Stimulated activated CD8-positive, alpha-beta memory T cell treated with anti-CD3 and anti-CD28 coated beads, Interleukin-15, amount 100 ng/mL, for 24 hours (primary cell): ENCODE results near the gene ETFB.
A peak's percentile ranks its signal among the peaks of the same experiment; 100 is the strongest.

Source experiments
- DNase-seq: peaks from one replicate; pipeline ENCODE4 v3.0.0-alpha.2; 2020; ENCODE audit warnings: low read depth

Gene ETFB

GRCh38 chr19:51327066-51328001, 38.9 kb downstream of the ETFB start:
- peak; percentile 38 for DNase-seq

GRCh38 chr19:51326216-51327065, 39.7 kb downstream of the ETFB start:
- DNase-seq, result no peak

- no peak for DNase-seq
These were observed 40.8 kb downstream of the ETFB start for GRCh38 chr19:51325161-51325976.

- DNase-seq, result no peak
These were observed 42.1 kb downstream of the ETFB start for GRCh38 chr19:51324167-51324481.

GRCh38 chr19:51323481-51324166, 42.6 kb downstream of the ETFB start:
- DNase-seq, result no peak

GRCh38 chr19:51321799-51322198, 44.4 kb downstream of the ETFB start:
- DNase-seq, result no peak

GRCh38 chr19:51320280-51320657, 45.9 kb downstream of the ETFB start:
- DNase-seq, result no peak

- no peak for DNase-seq
These were observed 46.4 kb downstream of the ETFB start for GRCh38 chr19:51319649-51320279.

GRCh38 chr19:51318687-51319648, 47.2 kb downstream of the ETFB start:
- no peak for DNase-seq

GRCh38 chr19:51317968-51318367, 48.2 kb downstream of the ETFB start:
- no peak for DNase-seq

- no peak for DNase-seq
These were observed 48.8 kb downstream of the ETFB start for GRCh38 chr19:51317376-51317775.

GRCh38 chr19:51316688-51317087, 49.5 kb downstream of the ETFB start:
- DNase-seq, result no peak

GRCh38 chr19:51311351-51312257, 54.6 kb downstream of the ETFB start, which contains the start of gene IGLON5:
IGLON5 (plus strand) TSS chr19:51311644; CDS start chr19:51311848, 204 bp downstream.
- DNase-seq, result no peak

GRCh38 chr19:51305479-51305878, 60.7 kb downstream of the ETFB start:
- DNase-seq, result no peak

GRCh38 chr19:51301266-51301665, 64.9 kb downstream of the ETFB start:
- DNase-seq, result no peak

- no peak for DNase-seq
These were observed 68.8 kb downstream of the ETFB start for GRCh38 chr19:51297406-51297805.

- DNase-seq, result no peak
These were observed 69.7 kb downstream of the ETFB start for GRCh38 chr19:51296336-51297093.
